Measurements from ENCODE around the gene BRWD1. TPM values are rescaled to one million over a fixed set of nuclear protein-coding genes. Genes with fewer than 3 reads are reported as not detected.

Gene BRWD1
- total RNA-seq, 4 donors from 2014 or later = 64.8 to 99.9 (median 86.9) TPM

DNA sequence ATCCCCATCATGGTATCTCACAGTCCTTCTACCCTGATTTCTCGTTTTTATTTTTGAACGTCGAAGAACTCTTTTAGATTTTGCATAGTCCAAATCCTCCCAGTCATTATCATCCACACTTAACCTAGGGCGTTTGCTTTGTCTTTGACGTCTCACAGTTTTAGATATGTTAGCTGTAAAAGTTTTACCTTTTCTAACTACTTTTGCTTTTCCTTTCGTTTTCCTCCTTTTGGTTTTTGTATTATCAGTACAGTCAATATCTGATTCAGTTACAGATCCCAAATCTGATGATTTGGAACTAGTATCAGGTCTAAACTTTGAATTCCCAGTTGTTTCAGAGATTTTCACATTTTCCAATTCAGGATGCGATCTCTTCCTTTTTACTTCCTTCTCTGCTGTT, 117.1 kb downstream of the BRWD1 start:
- Histone ChIP-seq H3K4me1 (peaks cover 0 to 4% (median 0%) of the 10 kb centered on the region in 4 donors), H3K27me3 (no peaks in the 10 kb centered on the region), H3K9me3 (no peaks in the 10 kb centered on the region), H3K27ac (no peak overlapping the region), H3K4me3 (no peak overlapping the region), H3K36me3 (peaks cover 0 to 67% (median 0%) of the 10 kb centered on the region in 3 donors)
- no peak for TF ChIP-seq POLR2A (IDR thresholded peaks at IDR 0.05)
- TF ChIP-seq, protein P1, sequence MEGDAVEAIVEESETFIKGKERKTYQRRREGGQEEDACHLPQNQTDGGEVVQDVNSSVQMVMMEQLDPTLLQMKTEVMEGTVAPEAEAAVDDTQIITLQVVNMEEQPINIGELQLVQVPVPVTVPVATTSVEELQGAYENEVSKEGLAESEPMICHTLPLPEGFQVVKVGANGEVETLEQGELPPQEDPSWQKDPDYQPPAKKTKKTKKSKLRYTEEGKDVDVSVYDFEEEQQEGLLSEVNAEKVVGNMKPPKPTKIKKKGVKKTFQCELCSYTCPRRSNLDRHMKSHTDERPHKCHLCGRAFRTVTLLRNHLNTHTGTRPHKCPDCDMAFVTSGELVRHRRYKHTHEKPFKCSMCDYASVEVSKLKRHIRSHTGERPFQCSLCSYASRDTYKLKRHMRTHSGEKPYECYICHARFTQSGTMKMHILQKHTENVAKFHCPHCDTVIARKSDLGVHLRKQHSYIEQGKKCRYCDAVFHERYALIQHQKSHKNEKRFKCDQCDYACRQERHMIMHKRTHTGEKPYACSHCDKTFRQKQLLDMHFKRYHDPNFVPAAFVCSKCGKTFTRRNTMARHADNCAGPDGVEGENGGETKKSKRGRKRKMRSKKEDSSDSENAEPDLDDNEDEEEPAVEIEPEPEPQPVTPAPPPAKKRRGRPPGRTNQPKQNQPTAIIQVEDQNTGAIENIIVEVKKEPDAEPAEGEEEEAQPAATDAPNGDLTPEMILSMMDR (IDR thresholded peaks at IDR 0.05) = no peak
- DNase-seq = no peak

DNA sequence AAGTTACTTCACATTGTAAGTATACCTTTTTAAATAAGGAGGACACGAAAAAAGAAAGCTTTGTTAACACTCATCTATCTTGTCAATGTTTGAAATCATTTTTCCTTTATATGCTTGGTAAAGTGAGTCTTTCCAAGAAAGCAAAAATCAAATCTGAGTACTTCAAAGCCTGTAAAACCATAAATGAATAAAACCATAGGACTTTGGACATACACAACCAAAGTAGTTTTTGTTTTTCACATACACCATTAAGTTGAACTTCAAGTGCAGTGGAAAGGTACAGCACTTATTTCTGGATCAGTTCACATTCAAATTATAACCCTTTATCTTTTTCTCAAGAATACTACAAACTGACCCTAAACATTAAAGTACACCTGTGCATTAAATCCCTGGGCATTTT, 120.1 kb downstream of the BRWD1 start:
- Histone ChIP-seq H3K36me3 (peaks cover 0 to 38% (median 0%) of the 10 kb centered on the region in 3 donors), H3K27ac (no peak overlapping the region), H3K27me3 (no peaks in the 10 kb centered on the region), H3K4me1 (peaks cover 0 to 4% (median 0%) of the 10 kb centered on the region in 4 donors), H3K4me3 (no peak overlapping the region), H3K9me3 (no peaks in the 10 kb centered on the region)
- no peak for TF ChIP-seq POLR2A (IDR thresholded peaks at IDR 0.05)
- TF ChIP-seq, protein P1 (IDR thresholded peaks at IDR 0.05) = no peak
- no peak for DNase-seq

DNA sequence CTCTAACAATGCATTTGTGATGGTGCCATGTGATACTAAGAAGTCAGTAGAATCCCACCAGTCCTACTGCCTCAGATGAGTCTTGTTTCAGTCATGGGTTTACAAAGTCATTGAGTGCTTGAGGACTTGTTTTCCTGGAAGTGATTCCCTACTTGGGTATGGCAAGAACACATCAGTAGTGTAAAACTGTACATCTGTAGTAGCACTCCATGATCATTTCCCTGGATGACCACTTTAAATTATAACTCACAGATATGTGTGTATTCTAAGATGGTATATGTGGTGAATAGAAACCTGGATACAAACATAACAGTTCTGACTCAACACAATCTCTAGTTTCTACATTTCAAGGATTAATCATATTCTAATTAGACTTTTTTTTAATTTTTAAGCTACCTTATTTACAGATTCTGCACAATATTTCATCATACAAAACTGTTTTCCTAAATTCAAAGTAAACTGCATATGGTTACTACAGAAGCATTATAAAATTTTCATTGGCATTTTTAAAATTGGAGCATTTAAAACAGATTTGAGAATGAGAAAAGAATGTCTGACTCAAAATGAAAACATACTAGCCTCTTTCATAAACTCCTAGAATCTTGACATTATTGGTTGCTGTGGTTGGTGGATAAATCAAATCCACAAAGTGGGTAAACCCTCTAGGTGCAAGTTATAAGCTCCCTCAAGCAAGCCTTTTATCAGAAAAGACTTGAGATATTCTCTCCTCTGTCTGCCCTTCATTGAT, 123.4 kb downstream of the BRWD1 start:
- Histone ChIP-seq H3K27me3 (no peaks in the 10 kb centered on the region), H3K36me3 (peaks cover 0 to 12% (median 0%) of the 10 kb centered on the region in 3 donors), H3K4me3 (no peak overlapping the region), H3K4me1 (peaks cover 0 to 4% (median 0%) of the 10 kb centered on the region in 4 donors), H3K27ac (no peak overlapping the region), H3K9me3 (no peaks in the 10 kb centered on the region)
- TF ChIP-seq POLR2A (IDR thresholded peaks at IDR 0.05) = no peak
- TF ChIP-seq, protein P1 (IDR thresholded peaks at IDR 0.05) = no peak
- DNase-seq = no peak

DNA sequence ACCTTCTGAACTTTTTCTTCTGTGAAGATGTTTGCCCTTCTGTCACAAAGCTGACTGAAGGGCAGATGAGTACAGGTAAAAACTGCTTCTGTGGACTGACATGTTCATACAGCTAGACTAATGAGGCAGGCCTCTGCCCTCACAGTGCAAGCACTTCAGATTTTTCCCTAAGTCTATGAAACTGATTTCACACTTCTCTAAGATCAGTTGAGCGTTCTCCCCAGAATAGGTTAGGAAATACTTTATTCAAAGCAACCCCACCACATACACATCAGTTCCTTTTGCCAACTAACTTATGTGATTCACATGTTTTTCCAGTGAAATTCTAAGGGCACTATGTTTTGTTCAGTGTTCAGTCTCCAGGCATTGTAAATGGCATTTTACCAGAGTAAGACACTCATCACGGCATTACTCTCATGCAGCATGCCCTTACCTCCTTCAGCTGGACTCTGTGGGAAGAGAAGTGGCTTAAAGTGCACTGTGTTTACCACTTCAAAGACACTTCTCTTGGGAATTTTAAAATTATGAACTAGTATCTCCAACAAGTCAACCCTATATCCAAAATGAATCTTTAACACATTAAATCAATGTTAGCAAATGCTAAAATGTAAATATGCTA, 124.8 kb downstream of the BRWD1 start:
- TF ChIP-seq, protein P1 (IDR thresholded peaks at IDR 0.05) = no peak
- no peak for TF ChIP-seq POLR2A (IDR thresholded peaks at IDR 0.05)
- Histone ChIP-seq H3K36me3 (no peaks in the 10 kb centered on the region), H3K27ac (no peak overlapping the region), H3K9me3 (no peaks in the 10 kb centered on the region), H3K4me1 (peaks cover 0 to under 1% (median 0%) of the 10 kb centered on the region in 4 donors), H3K27me3 (no peaks in the 10 kb centered on the region), H3K4me3 (no peak overlapping the region)
- DNase-seq = no peak

DNA sequence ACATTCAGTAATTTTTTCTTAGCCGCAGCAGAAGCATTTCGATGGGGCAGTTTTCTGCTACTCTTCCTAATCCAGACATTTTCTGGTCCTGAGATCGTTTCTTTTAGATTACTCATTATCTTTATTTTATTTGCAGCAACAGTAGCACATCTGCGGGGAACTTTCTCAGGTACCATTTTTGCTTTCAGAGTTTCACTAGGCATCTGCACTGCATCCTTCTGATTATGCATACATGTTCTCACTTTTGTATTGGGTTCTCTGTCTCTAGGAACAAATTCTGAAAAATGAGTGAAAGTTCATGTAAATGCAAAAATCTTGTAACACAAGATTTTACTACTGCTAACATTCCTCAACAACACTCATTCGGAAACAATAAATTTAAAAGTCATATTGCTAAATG, 126.3 kb downstream of the BRWD1 start:
- Histone ChIP-seq H3K27ac (no peak overlapping the region), H3K4me1 (peaks cover 0 to 5% (median 0%) of the 10 kb centered on the region in 4 donors), H3K9me3 (no peaks in the 10 kb centered on the region), H3K27me3 (no peaks in the 10 kb centered on the region), H3K36me3 (no peaks in the 10 kb centered on the region), H3K4me3 (no peak overlapping the region)
- no peak for TF ChIP-seq POLR2A (IDR thresholded peaks at IDR 0.05)
- TF ChIP-seq, protein P1 (IDR thresholded peaks at IDR 0.05) = no peak
- no peak for DNase-seq
